Neutrophil (primary cell): ENCODE data around the gene POLK.

Experiments used
- H3K27ac ChIP-seq: fragments of 200-600 bp; sonication (generic); 2 replicates; pipeline ENCODE4 v1.5.1; 2016; ENCODE audit warnings: mild to moderate bottlenecking, moderate library complexity
- H3K27me3 ChIP-seq: fragments of 200-600 bp; sonication (generic); 2 replicates; pipeline ENCODE4 v1.6.0; 2016; ENCODE audit warnings: mild to moderate bottlenecking
- H3K36me3 ChIP-seq: fragments of 200-600 bp; sonication (generic); 2 replicates; pipeline ENCODE4 v1.5.1; 2017
- H3K4me1 ChIP-seq, 2 experiments: fragments of 200-600 bp in 1 of 2; sonication (generic) in 1 of 2; 1 replicate in 1 of 2; 2 replicates in 1 of 2; pipeline versions ENCODE4 v1.5.1 to v1.6.1; 2013 to 2016; ENCODE audit warnings: low read depth in 1 of 2, low read length in 1 of 2, mild to moderate bottlenecking in 1 of 2, moderate library complexity in 1 of 2; ENCODE audit not compliant: control insufficient read depth in 1 of 2, insufficient read depth in 1 of 2
- H3K4me3 ChIP-seq, 2 experiments: fragments of 200-600 bp in 1 of 2; sonication (generic) in 1 of 2; 1 replicate in 1 of 2; 2 replicates in 1 of 2; pipeline ENCODE4 v1.5.1; 2013 to 2016; ENCODE audit warnings: low read depth in 1 of 2, low read length in 1 of 2, mild to moderate bottlenecking in 1 of 2, moderate library complexity in 1 of 2
- H3K9me3 ChIP-seq: fragments of 200-600 bp; sonication (generic); 2 replicates; pipeline ENCODE4 v1.5.1; 2016
- CTCF ChIP-seq: fragments of 200-600 bp; sonication (generic); IDR thresholded peaks from 2 replicates; pipeline ENCODE4 v1.5.1; 2016; ENCODE audit warnings: antibody characterized with exemption

The POLK gene

GRCh38 chr5:75512383-75513074 is 838 bp downstream of the POLK start:
- Histone ChIP-seq H3K9me3 (no peaks in the 10 kb centered on the region), H3K27ac (peak overlapping the region; percentile 92), H3K4me3 (peak overlapping the region; percentile 64 to 81), H3K27me3 (no peaks in the 10 kb centered on the region), H3K36me3 (no peaks in the 10 kb centered on the region), H3K4me1 (peaks cover 48% of the 10 kb centered on the region in 2 experiments)
- no peak for TF ChIP-seq CTCF

DNA sequence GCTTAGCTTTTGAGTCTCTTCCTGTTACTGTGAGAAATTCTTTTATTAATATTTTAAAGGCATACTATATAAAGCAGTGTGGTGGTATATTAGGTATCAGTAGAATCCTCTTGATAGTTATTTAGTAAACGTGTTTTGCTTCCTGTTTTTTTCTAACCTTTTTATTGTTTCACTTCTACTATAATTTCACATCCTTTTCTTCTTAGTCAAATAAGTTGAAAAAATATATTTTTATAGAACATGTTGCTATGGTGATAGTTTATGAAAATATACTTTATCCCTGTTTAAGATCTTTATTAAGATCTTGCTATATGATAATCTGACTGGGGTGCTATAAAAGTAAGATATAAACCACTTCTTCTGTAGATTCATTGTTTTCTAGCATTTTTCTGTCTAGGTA is 2.1 kb downstream of the POLK start:
- Histone ChIP-seq H3K27me3 (no peaks in the 10 kb centered on the region), H3K4me1 (peaks cover 35 to 41% of the 10 kb centered on the region in 2 experiments), H3K36me3 (no peaks in the 10 kb centered on the region), H3K9me3 (no peaks in the 10 kb centered on the region), H3K4me3 (no peak overlapping the region), H3K27ac (no peak overlapping the region)
- TF ChIP-seq CTCF, result no peak

DNA sequence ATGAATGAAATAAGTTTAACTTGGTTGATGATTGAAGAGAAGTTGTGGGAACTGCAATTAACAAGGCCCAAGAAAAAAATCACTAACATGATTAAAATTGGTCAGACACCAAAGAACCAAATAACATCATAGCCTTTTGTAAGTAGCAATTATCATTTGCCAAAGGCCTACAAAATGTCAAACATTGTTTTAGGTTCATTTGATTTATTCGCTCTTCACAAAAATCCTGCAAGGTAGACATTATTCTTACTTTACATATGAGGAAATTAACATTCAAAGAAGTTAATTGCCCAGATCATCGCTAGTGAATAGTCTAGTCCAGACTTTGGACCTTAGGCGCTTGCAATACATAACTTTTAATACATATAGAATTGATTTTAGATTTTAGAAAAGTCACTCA is 2.6 kb downstream of the POLK start:
- Histone ChIP-seq H3K9me3 (no peaks in the 10 kb centered on the region), H3K36me3 (no peaks in the 10 kb centered on the region), H3K27ac (no peak overlapping the region), H3K27me3 (no peaks in the 10 kb centered on the region), H3K4me3 (no peak overlapping the region), H3K4me1 (peaks cover 31 to 36% of the 10 kb centered on the region in 2 experiments)
- no peak for TF ChIP-seq CTCF

- H3K27me3 ChIP-seq, result no peaks in the 10 kb centered on the region
- H3K36me3 ChIP-seq, result no peaks in the 10 kb centered on the region
- H3K9me3 ChIP-seq, result no peaks in the 10 kb centered on the region
- no peak overlapping the region for H3K4me3 ChIP-seq
- peaks cover 14 to 18% of the 10 kb centered on the region in 2 experiments for H3K4me1 ChIP-seq
- no peak overlapping the region for H3K27ac ChIP-seq
- no peak for TF ChIP-seq CTCF
These were observed 8.1 kb downstream of the POLK start for GRCh38 chr5:75519761-75520160.

DNA sequence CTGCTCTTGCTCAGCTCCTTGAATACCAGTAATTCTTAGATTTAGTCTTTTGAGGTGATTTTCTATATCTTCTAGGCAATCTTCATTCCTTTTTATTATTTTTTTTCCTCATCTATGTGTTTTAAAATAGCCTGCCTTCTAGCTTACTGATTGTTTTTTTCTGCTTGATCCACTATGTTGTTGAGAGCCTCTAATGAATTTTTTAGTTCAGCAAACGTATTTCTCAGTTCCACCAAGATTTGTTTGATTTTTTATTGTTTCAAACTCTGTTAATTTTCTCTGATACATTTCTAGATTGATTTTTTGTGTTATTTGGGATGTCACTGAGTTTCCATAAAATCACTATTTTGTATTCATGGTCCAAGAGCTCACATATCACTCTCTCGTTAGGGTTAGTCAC is 9.5 kb downstream of the POLK start:
- Histone ChIP-seq H3K36me3 (no peaks in the 10 kb centered on the region), H3K9me3 (no peaks in the 10 kb centered on the region), H3K4me1 (peaks cover 22 to 28% of the 10 kb centered on the region in 2 experiments), H3K27me3 (no peaks in the 10 kb centered on the region), H3K27ac (no peak overlapping the region), H3K4me3 (no peak overlapping the region)
- TF ChIP-seq CTCF, result no peak
